ENCODE results near the gene SNHG17.
"Not testable (repeated sequence)": the region's sequence is repeated elsewhere in the genome, so short reads cannot be mapped to it uniquely, and the experiment has no call there.

- TF ChIP-seq, protein P1, sequence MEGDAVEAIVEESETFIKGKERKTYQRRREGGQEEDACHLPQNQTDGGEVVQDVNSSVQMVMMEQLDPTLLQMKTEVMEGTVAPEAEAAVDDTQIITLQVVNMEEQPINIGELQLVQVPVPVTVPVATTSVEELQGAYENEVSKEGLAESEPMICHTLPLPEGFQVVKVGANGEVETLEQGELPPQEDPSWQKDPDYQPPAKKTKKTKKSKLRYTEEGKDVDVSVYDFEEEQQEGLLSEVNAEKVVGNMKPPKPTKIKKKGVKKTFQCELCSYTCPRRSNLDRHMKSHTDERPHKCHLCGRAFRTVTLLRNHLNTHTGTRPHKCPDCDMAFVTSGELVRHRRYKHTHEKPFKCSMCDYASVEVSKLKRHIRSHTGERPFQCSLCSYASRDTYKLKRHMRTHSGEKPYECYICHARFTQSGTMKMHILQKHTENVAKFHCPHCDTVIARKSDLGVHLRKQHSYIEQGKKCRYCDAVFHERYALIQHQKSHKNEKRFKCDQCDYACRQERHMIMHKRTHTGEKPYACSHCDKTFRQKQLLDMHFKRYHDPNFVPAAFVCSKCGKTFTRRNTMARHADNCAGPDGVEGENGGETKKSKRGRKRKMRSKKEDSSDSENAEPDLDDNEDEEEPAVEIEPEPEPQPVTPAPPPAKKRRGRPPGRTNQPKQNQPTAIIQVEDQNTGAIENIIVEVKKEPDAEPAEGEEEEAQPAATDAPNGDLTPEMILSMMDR (conservative IDR thresholded peaks at IDR 0.05; ENCODE audit: low read depth, low read length) = not testable (repeated sequence)
- TF ChIP-seq POLR2A (IDR thresholded peaks at IDR 0.05; ENCODE audit: low read depth, low read length); CEBPB (IDR thresholded peaks at IDR 0.05; ENCODE audit: low read depth, low read length); SMC3 (IDR thresholded peaks at IDR 0.05; ENCODE audit: low read depth, low read length); MAZ (IDR thresholded peaks at IDR 0.05; ENCODE audit: borderline replicate concordance, low read depth, low read length); BHLHE40 (IDR thresholded peaks at IDR 0.05; ENCODE audit: low read depth, low read length); RCOR1 (IDR thresholded peaks at IDR 0.05; ENCODE audit: insufficient replicate concordance, low read length); MAFK (IDR thresholded peaks at IDR 0.05; ENCODE audit: low read depth, low read length); MXI1 (IDR thresholded peaks at IDR 0.05; ENCODE audit: borderline replicate concordance, low read depth, low read length); RAD21 (IDR thresholded peaks at IDR 0.05; ENCODE audit: low read length); CHD1 (IDR thresholded peaks at IDR 0.05; ENCODE audit: low read depth, low read length); RFX5 (IDR thresholded peaks at IDR 0.05; ENCODE audit: low read depth, low read length): not testable (repeated sequence)
- TF ChIP-seq, protein P2, sequence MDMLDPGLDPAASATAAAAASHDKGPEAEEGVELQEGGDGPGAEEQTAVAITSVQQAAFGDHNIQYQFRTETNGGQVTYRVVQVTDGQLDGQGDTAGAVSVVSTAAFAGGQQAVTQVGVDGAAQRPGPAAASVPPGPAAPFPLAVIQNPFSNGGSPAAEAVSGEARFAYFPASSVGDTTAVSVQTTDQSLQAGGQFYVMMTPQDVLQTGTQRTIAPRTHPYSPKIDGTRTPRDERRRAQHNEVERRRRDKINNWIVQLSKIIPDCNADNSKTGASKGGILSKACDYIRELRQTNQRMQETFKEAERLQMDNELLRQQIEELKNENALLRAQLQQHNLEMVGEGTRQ (IDR thresholded peaks at IDR 0.05; ENCODE audit: low read depth, low read length) = not testable (repeated sequence)
Measured at GRCh38 chr20:38395751-38396395, 39.3 kb downstream of the SNHG17 start.
